Osteocyte (in vitro differentiated cells): ENCODE measurements around the gene CAPN11. TPM values are rescaled to one million over a fixed set of nuclear protein-coding genes. Genes with fewer than 3 reads are reported as not detected.
"Not testable (repeated sequence)": the region's sequence is repeated elsewhere in the genome, so short reads cannot be mapped to it uniquely, and the experiment has no call there.

ENCODE experiments used
- DNase-seq: peaks from one replicate; pipeline ENCODE4 v3.0.0; 2021; ENCODE audit warnings: mixed read lengths; ENCODE audit not compliant: unreplicated experiment; ENCODE audit errors: extremely low spot score
- H3K27ac Mint-ChIP-seq: one replicate; pipeline ENCODE4 v1.8.0; 2021; ENCODE audit warnings: mild to moderate bottlenecking, mixed read lengths; ENCODE audit not compliant: unreplicated experiment
- H3K27me3 Mint-ChIP-seq: one replicate; pipeline ENCODE4 v1.8.0; 2021; ENCODE audit warnings: mixed read lengths; ENCODE audit not compliant: unreplicated experiment
- H3K36me3 Mint-ChIP-seq: one replicate; pipeline ENCODE4 v1.8.0; 2021; ENCODE audit warnings: mixed read lengths; ENCODE audit not compliant: unreplicated experiment
- H3K4me1 Mint-ChIP-seq: one replicate; pipeline ENCODE4 v1.8.0; 2021; ENCODE audit warnings: mixed read lengths; ENCODE audit not compliant: unreplicated experiment
- H3K4me3 Mint-ChIP-seq: one replicate; pipeline ENCODE4 v1.8.0; 2021; ENCODE audit warnings: mild to moderate bottlenecking, moderate library complexity, mixed read lengths; ENCODE audit not compliant: unreplicated experiment
- H3K9me3 Mint-ChIP-seq: one replicate; pipeline ENCODE4 v1.8.0; 2021; ENCODE audit warnings: mixed read lengths; ENCODE audit not compliant: unreplicated experiment
- CTCF ChIP-seq: fragments of 200-600 bp; sonication (generic); IDR thresholded peaks from 2 replicates; pipeline ENCODE4 v1.5.0; 2021; ENCODE audit warnings: antibody characterized with exemption, mild to moderate bottlenecking, moderate library complexity
- total RNA-seq: library from RNA; stranded (reverse); gene quantifications from 2 replicates; pipeline ENCODE4 v1.2.1, GENCODE V29; 2021

CAPN11 gene
- total RNA-seq, 1 donor from 2014 or later, result not detected

DNA sequence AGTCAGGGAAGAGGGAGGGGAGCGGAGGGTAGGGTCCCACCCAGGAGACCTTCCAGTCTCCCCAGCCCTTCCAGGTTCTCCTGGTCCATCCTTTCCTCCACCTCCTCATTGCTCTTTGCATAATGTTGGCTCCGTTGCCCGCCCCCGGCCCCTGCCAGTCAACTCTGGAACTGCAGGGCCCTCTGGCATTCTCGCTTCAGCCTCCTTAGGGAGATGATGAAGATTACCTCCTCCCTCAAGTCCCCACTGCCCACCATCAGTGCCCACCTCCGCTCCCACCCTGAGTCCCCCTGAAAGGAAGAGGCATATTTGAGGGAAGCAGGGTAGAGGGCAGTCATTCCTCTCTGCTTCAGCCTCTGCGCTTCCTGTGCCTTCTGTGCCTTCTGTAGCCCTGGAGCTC lies 22.7 kb upstream of the CAPN11 start:
- Mint-ChIP-seq H3K36me3 (peaks cover 34% of the 10 kb centered on the region), H3K4me1 (peaks cover 21% of the 10 kb centered on the region), H3K4me3 (no peak overlapping the region), H3K9me3 (no peaks in the 10 kb centered on the region), H3K27ac (no peak overlapping the region), H3K27me3 (no peaks in the 10 kb centered on the region)
- no peak for DNase-seq
- no peak for TF ChIP-seq CTCF

DNA sequence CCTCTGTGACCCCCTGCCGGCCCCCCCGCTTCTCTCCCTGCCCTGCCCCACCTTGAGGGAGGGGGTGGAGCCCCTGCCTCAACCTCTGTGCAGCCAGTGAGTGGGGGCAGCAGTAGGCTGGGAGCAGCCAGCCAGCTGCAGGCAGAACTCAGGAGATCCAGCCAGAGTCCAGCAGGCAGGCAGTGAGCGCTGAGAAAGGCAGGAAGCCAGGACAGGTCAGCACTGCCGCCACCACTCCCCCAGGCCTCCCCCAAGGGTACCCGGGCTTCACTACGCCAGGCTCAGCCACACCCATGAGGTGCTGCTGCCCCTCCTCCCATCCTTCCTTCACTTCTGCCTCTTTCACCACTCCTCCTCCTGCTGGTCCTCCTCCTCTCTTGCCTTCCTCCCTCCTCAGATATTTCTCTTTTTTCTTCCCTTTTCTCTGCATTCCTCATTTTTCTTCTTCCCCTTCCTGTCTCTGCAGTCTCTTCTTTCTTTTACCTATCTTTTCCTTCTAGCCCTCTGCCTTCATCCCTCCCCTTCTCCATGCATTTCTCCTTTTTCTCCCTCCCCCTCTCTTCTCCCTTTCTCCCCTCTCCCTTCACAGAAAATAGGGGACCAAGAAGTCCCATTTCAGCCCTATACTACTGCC lies 19.8 kb upstream of the CAPN11 start:
- Mint-ChIP-seq H3K9me3 (no peaks in the 10 kb centered on the region), H3K4me3 (no peak overlapping the region), H3K27me3 (no peaks in the 10 kb centered on the region), H3K27ac (no peak overlapping the region), H3K4me1 (peaks cover 1% of the 10 kb centered on the region), H3K36me3 (peaks cover 47% of the 10 kb centered on the region)
- no peak for DNase-seq
- TF ChIP-seq CTCF, result no peak

GRCh38 chr6:44139351-44139743 lies 19.3 kb upstream of the CAPN11 start:
- Mint-ChIP-seq H3K9me3 (no peaks in the 10 kb centered on the region), H3K36me3 (peaks cover 47% of the 10 kb centered on the region), H3K4me1 (no peaks in the 10 kb centered on the region), H3K27ac (no peak overlapping the region), H3K27me3 (no peaks in the 10 kb centered on the region), H3K4me3 (no peak overlapping the region)
- no peak for DNase-seq
- TF ChIP-seq CTCF, result no peak

GRCh38 chr6:44142835-44143234 lies 15.8 kb upstream of the CAPN11 start:
- H3K4me1 Mint-ChIP-seq, result no peaks in the 10 kb centered on the region
- peaks cover 40% of the 10 kb centered on the region for H3K36me3 Mint-ChIP-seq
- H3K4me3 Mint-ChIP-seq, result no peak overlapping the region
- no peaks in the 10 kb centered on the region for H3K27me3 Mint-ChIP-seq
- TF ChIP-seq CTCF, result no peak
- no peak overlapping the region for H3K27ac Mint-ChIP-seq
- no peak for DNase-seq
- H3K9me3 Mint-ChIP-seq, result no peaks in the 10 kb centered on the region

DNA sequence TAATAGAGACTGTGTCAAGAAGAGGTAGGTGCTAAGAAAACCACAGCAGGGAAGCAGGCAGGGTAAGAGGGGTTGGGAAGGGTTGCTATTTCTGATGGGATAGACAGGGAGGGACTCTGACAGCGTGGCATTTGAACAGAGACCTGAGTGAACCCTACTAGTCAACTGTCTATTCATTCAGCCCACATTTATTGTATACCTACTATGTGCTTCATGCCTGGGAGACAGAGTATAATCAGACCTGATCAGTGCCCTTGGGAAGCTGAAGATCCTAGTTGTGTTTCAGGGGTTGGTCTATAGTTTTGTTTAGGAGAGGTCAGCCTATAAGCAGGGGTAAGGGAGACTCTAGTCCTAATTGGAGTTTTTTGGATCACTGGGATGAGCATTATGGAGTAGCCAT lies 14.9 kb upstream of the CAPN11 start:
- Mint-ChIP-seq H3K4me3 (no peak overlapping the region), H3K9me3 (no peaks in the 10 kb centered on the region), H3K27ac (no peak overlapping the region), H3K4me1 (no peaks in the 10 kb centered on the region), H3K36me3 (peaks cover 42% of the 10 kb centered on the region), H3K27me3 (no peaks in the 10 kb centered on the region)
- no peak for DNase-seq
- TF ChIP-seq CTCF, result no peak

GRCh38 chr6:44144536-44144935 lies 14.1 kb upstream of the CAPN11 start:
- H3K4me3 Mint-ChIP-seq, H3K4me1 Mint-ChIP-seq, H3K9me3 Mint-ChIP-seq, DNase-seq, H3K27me3 Mint-ChIP-seq, H3K27ac Mint-ChIP-seq: not testable (repeated sequence)
- peaks cover 39% of the 10 kb centered on the region for H3K36me3 Mint-ChIP-seq
